CD4-positive, CD25-positive, alpha-beta regulatory T cell (primary cell): ENCODE data around the gene MAPT. TPM values are rescaled to one million over a fixed set of nuclear protein-coding genes. Genes with fewer than 3 reads are reported as not detected.

Source experiments
- ATAC-seq, 2 donors: fragments of 150-1000 bp; cut with Tn5 transposase; one replicate each; pipeline ENCODE4 v1.10.0; 2021; ENCODE audit warnings: low read depth in 2 of 2, moderate number of reproducible peaks in 2 of 2, moderate library complexity in 1 of 2
- DNase-seq, 3 donors: peaks; one replicate each; pipeline versions ENCODE4 v3.0.0 to v3.0.0-alpha.2; 2012 to 2022; ENCODE audit warnings: mixed read lengths in 1 of 3
- H3K27ac ChIP-seq: one replicate; pipeline ENCODE4 v1.7.0; 2013; ENCODE audit warnings: mild to moderate bottlenecking, low read length; ENCODE audit not compliant: insufficient read depth, poor library complexity, severe bottlenecking
- H3K27me3 ChIP-seq: one replicate; pipeline ENCODE4 v1.7.0; 2013; ENCODE audit warnings: low read length; ENCODE audit not compliant: control insufficient read depth, insufficient read depth
- H3K36me3 ChIP-seq: one replicate; pipeline ENCODE4 v1.7.0; 2013; ENCODE audit warnings: mild to moderate bottlenecking, low read length, moderate library complexity; ENCODE audit not compliant: control insufficient read depth, insufficient read depth
- H3K4me1 ChIP-seq: 2 replicates; pipeline ENCODE4 v1.7.0; 2013; ENCODE audit warnings: mild to moderate bottlenecking, low read length; ENCODE audit not compliant: insufficient read depth, control insufficient read depth, poor library complexity, severe bottlenecking
- H3K4me3 ChIP-seq: one replicate; pipeline ENCODE4 v1.7.0; 2013; ENCODE audit warnings: low read depth, mild to moderate bottlenecking, low read length, moderate library complexity
- H3K9me3 ChIP-seq, 2 experiments: 1 replicate in 1 of 2; 2 replicates in 1 of 2; pipeline ENCODE4 v1.7.0; 2013; ENCODE audit warnings: low read length in 2 of 2, mild to moderate bottlenecking in 1 of 2, moderate library complexity in 1 of 2; ENCODE audit not compliant: control insufficient read depth in 2 of 2
- H3K27ac Mint-ChIP-seq, 3 donors: one replicate each; pipeline ENCODE4 v1.8.0; 2020 to 2022; ENCODE audit warnings: mild to moderate bottlenecking in 3 of 3, mixed read lengths in 3 of 3, moderate library complexity in 2 of 3
- H3K27me3 Mint-ChIP-seq: one replicate; pipeline ENCODE4 v1.8.0; 2022; ENCODE audit warnings: mild to moderate bottlenecking, mixed read lengths
- H3K36me3 Mint-ChIP-seq: one replicate; pipeline ENCODE4 v1.8.0; 2020; ENCODE audit warnings: mixed read lengths
- H3K4me1 Mint-ChIP-seq, 4 donors: one replicate each; pipeline ENCODE4 v1.8.0; 2020 to 2022; ENCODE audit warnings: mixed read lengths in 4 of 4, mild to moderate bottlenecking in 1 of 4
- H3K4me3 Mint-ChIP-seq, 4 donors: one replicate each; pipeline ENCODE4 v1.8.0; 2020 to 2022; ENCODE audit warnings: mild to moderate bottlenecking in 4 of 4, mixed read lengths in 4 of 4, moderate library complexity in 3 of 4
- H3K9me3 Mint-ChIP-seq, 7 donors: one replicate each; pipeline ENCODE4 v1.8.0; 2020 to 2022; ENCODE audit warnings: mixed read lengths in 7 of 7, mild to moderate bottlenecking in 3 of 7, moderate library complexity in 2 of 7
- polyA plus RNA-seq, 4 donors: library from polyadenylated mRNA; unstranded; fragments of 300-500 nt; fragmentation: Illumina TruSeq; gene quantifications; one replicate each; pipeline ENCODE4 v1.2.3, GENCODE V29; 2021
- total RNA-seq: library from RNA; stranded (reverse); gene quantifications from one replicate; pipeline ENCODE4 v1.2.3, GENCODE V29; 2022

Gene MAPT
- total and polyA plus RNA-seq, 5 donors from 2014 or later = 0.05 to 0.69 (median 0.16) TPM; not detected in 2

- H3K36me3 ChIP-seq = peaks cover 73% of the 10 kb centered on the region
These were observed 155.3 kb downstream of the MAPT start for GRCh38 chr17:46049656-46050055.

GRCh38 chr17:46053911-46054534 is 159.7 kb downstream of the MAPT start:
- peak overlapping the region in 1 of 3 donors; percentile 74 for H3K27ac Mint-ChIP-seq
- Histone ChIP-seq H3K4me3 (no peak overlapping the region), H3K4me1 (no peaks in the 10 kb centered on the region), H3K27ac (no peak overlapping the region), H3K27me3 (no peaks in the 10 kb centered on the region), H3K9me3 (no peaks in the 10 kb centered on the region), H3K36me3 (peaks cover 51% of the 10 kb centered on the region)
- DNase-seq (no peak), ATAC-seq (no peak)
- H3K27me3 Mint-ChIP-seq = no peaks in the 10 kb centered on the region
- peaks cover 30 to 38% (median 38%) of the 10 kb centered on the region in 4 donors for H3K4me1 Mint-ChIP-seq
- H3K4me3 Mint-ChIP-seq = no peak overlapping the region
- H3K36me3 Mint-ChIP-seq = peaks cover 32% of the 10 kb centered on the region
- no peaks in the 10 kb centered on the region for H3K9me3 Mint-ChIP-seq

More at GRCh38 chr17:46049656-46050055, 155.3 kb downstream of the MAPT start:
- no peak for ATAC-seq
- H3K27me3 ChIP-seq = no peaks in the 10 kb centered on the region
- Mint-ChIP-seq H3K27ac (peak overlapping the region in 1 of 3 donors; percentile 12), H3K9me3 (no peaks in the 10 kb centered on the region), H3K4me1 (peaks cover 20 to 30% (median 29%) of the 10 kb centered on the region in 4 donors), H3K27me3 (no peaks in the 10 kb centered on the region), H3K36me3 (peaks cover 33% of the 10 kb centered on the region), H3K4me3 (no peak overlapping the region)
- H3K27ac ChIP-seq = no peak overlapping the region
- H3K4me3 ChIP-seq = no peak overlapping the region
- H3K4me1 ChIP-seq = no peaks in the 10 kb centered on the region
- DNase-seq = no peak
- H3K9me3 ChIP-seq = no peaks in the 10 kb centered on the region

DNA sequence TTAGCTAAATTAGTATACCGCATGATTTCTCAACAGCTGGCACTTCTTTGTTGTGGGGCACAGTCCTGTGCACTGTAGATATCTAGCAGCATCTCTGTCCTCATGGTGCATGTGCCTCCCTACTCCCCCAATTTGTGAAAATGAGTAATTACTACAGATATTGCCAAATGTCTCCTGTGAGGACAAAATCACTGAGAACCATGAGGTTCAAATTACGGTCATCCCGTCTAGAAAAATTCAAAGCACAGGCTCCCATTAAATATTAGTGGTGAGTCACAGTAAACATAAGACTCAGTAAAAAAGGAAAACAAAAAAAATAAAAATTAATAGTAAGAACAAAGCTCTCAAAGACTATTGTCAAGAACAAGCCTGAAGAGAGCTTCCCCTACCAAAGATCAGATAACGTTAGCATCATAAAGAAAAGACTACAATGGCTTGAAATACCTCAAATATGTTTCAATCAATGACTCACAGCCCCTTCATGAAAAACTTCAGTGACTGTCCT is 162.5 kb downstream of the MAPT start:
- H3K4me3 Mint-ChIP-seq = no peak overlapping the region

GRCh38 chr17:46057366-46057765 is 163.0 kb downstream of the MAPT start:
- Histone ChIP-seq H3K4me1 (no peaks in the 10 kb centered on the region), H3K4me3 (no peak overlapping the region), H3K36me3 (peaks cover 44% of the 10 kb centered on the region), H3K9me3 (no peaks in the 10 kb centered on the region), H3K27ac (no peak overlapping the region), H3K27me3 (no peaks in the 10 kb centered on the region)
- ATAC-seq = no peak
- Mint-ChIP-seq H3K4me3 (no peak overlapping the region), H3K4me1 (peaks cover 34 to 41% (median 40%) of the 10 kb centered on the region in 4 donors), H3K27ac (peak overlapping the region in 2 of 3 donors; percentile 29 to 38), H3K36me3 (peaks cover 23% of the 10 kb centered on the region), H3K27me3 (no peaks in the 10 kb centered on the region), H3K9me3 (no peaks in the 10 kb centered on the region)
- DNase-seq = no peak

More for the DNA sequence above, 162.5 kb downstream of the MAPT start:
- H3K27me3 Mint-ChIP-seq = no peaks in the 10 kb centered on the region
- peaks cover 47% of the 10 kb centered on the region for H3K36me3 ChIP-seq
- no peak overlapping the region for H3K27ac ChIP-seq
- H3K36me3 Mint-ChIP-seq = peaks cover 28% of the 10 kb centered on the region
- H3K4me1 Mint-ChIP-seq = peaks cover 37 to 46% (median 44%) of the 10 kb centered on the region in 4 donors
- H3K27me3 ChIP-seq = no peaks in the 10 kb centered on the region
- H3K9me3 Mint-ChIP-seq = no peaks in the 10 kb centered on the region
- DNase-seq (no peak), ATAC-seq (no peak)
- peak overlapping the region; percentile 29 to 63 (median 38) for H3K27ac Mint-ChIP-seq
- H3K4me1 ChIP-seq = no peaks in the 10 kb centered on the region
- H3K4me3 ChIP-seq = no peak overlapping the region
- H3K9me3 ChIP-seq = no peaks in the 10 kb centered on the region

DNA sequence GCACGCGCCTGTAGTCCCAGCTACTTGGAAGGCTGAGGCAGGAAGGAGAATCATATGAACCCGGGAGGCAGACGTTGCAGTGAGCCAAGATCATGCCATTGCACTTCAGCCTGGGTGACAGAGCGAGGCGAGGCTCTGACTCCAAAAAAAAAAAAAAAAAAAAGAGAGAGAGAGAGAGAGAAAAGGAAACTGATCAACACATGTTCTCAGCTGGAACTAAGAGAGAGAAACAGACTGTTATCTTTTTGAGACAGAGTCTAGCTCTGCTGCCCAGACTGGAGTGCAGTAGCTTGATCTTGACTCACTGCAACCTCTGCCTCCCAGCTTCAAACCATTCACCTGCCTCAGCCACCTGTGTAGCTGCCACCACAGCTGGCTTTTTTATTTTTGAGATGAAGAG is 165.1 kb downstream of the MAPT start:
- peaks cover 48% of the 10 kb centered on the region for H3K36me3 ChIP-seq
- H3K27ac ChIP-seq = no peak overlapping the region
- Mint-ChIP-seq H3K27me3 (no peaks in the 10 kb centered on the region), H3K9me3 (no peaks in the 10 kb centered on the region), H3K27ac (peak overlapping the region in 1 of 3 donors; percentile 29), H3K4me1 (peaks cover 35 to 37% (median 36%) of the 10 kb centered on the region in 4 donors), H3K36me3 (peaks cover 22% of the 10 kb centered on the region), H3K4me3 (no peak overlapping the region)
- H3K4me3 ChIP-seq = no peak overlapping the region
- no peaks in the 10 kb centered on the region for H3K9me3 ChIP-seq
- no peaks in the 10 kb centered on the region for H3K27me3 ChIP-seq
- H3K4me1 ChIP-seq = no peaks in the 10 kb centered on the region
- DNase-seq = no peak
- no peak for ATAC-seq

- H3K27ac Mint-ChIP-seq = no peak overlapping the region
- peaks cover 55% of the 10 kb centered on the region for H3K36me3 ChIP-seq
These were observed 166.1 kb downstream of the MAPT start for GRCh38 chr17:46060461-46060860.

DNA sequence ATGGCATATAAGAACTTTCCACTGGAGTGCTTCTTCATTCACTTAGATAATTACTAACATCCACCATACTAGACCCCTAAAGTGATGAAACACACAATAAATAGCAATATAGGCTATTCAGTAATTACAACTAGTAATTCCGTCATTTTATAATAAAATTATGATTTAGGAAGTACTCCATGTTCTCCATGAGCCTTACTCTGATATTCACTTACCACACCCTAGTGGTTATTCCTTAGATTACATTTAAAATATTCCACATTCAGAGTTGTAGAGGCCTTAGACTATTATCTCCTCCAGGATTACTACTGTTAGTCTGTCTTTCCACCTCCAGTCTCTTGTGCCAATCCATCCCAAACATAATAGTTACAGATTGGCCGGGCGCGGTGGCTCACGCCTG is 167.1 kb downstream of the MAPT start:
- Mint-ChIP-seq H3K27me3 (no peaks in the 10 kb centered on the region), H3K36me3 (peaks cover 29% of the 10 kb centered on the region), H3K9me3 (no peaks in the 10 kb centered on the region), H3K4me3 (no peak overlapping the region), H3K4me1 (peaks cover 32 to 44% (median 36%) of the 10 kb centered on the region in 4 donors), H3K27ac (no peak overlapping the region)
- Histone ChIP-seq H3K27ac (no peak overlapping the region), H3K9me3 (no peaks in the 10 kb centered on the region), H3K27me3 (no peaks in the 10 kb centered on the region), H3K4me1 (no peaks in the 10 kb centered on the region), H3K36me3 (peaks cover 64% of the 10 kb centered on the region), H3K4me3 (no peak overlapping the region)
- DNase-seq = no peak
- ATAC-seq = no peak

More at GRCh38 chr17:46060461-46060860, 166.1 kb downstream of the MAPT start:
- no peaks in the 10 kb centered on the region for H3K4me1 ChIP-seq
- H3K4me1 Mint-ChIP-seq = peaks cover 34 to 41% (median 36%) of the 10 kb centered on the region in 4 donors
- no peaks in the 10 kb centered on the region for H3K27me3 Mint-ChIP-seq
- no peaks in the 10 kb centered on the region for H3K27me3 ChIP-seq
- H3K4me3 Mint-ChIP-seq = no peak overlapping the region
- no peaks in the 10 kb centered on the region for H3K9me3 ChIP-seq
- peaks cover 22% of the 10 kb centered on the region for H3K36me3 Mint-ChIP-seq
- no peak overlapping the region for H3K4me3 ChIP-seq
- no peak for ATAC-seq
- H3K9me3 Mint-ChIP-seq = no peaks in the 10 kb centered on the region
- no peak for DNase-seq
- H3K27ac ChIP-seq = no peak overlapping the region

GRCh38 chr17:46063241-46063640 is 168.9 kb downstream of the MAPT start:
- H3K4me3 ChIP-seq = no peak overlapping the region
- H3K4me1 ChIP-seq = no peaks in the 10 kb centered on the region
- Mint-ChIP-seq H3K9me3 (no peaks in the 10 kb centered on the region), H3K27me3 (no peaks in the 10 kb centered on the region), H3K4me1 (peaks cover 25 to 41% (median 26%) of the 10 kb centered on the region in 4 donors), H3K36me3 (peaks cover 29% of the 10 kb centered on the region), H3K4me3 (no peak overlapping the region), H3K27ac (peak overlapping the region in 2 of 3 donors; percentile 20 to 32)
- no peak for DNase-seq
- H3K9me3 ChIP-seq = no peaks in the 10 kb centered on the region
- no peaks in the 10 kb centered on the region for H3K27me3 ChIP-seq
- H3K36me3 ChIP-seq = peaks cover 70% of the 10 kb centered on the region
- ATAC-seq = no peak
- no peak overlapping the region for H3K27ac ChIP-seq
